Natural killer cell (primary cell): ENCODE data around the gene PTCD1. TPM values are rescaled to one million over a fixed set of nuclear protein-coding genes. Genes with fewer than 3 reads are reported as not detected.

Experiments
- ATAC-seq, 3 donors: fragments of 150-1000 bp in 2 of 3; fragments of 200-7000 bp in 1 of 3; cut with Tn5 transposase; 1 replicate in 1 of 3; 2 replicates in 2 of 3; pipeline ENCODE4 v1.10.0; 2021; ENCODE audit warnings: mild to moderate bottlenecking in 2 of 3, moderate library complexity in 2 of 3
- DNase-seq, 2 donors: peaks; one replicate each; pipeline versions ENCODE4 v3.0.0 to v3.0.0-alpha.2; 2013 to 2021; ENCODE audit warnings: mixed read lengths in 1 of 2
- H3K27ac ChIP-seq: one replicate; pipeline ENCODE4 v1.5.1; 2013; ENCODE audit warnings: mild to moderate bottlenecking, low read length
- H3K27me3 ChIP-seq: one replicate; pipeline ENCODE4 v1.6.1; 2013; ENCODE audit warnings: low read length; ENCODE audit not compliant: control insufficient read depth, insufficient read depth
- H3K36me3 ChIP-seq: one replicate; pipeline ENCODE4 v1.6.1; 2013; ENCODE audit warnings: low read length; ENCODE audit not compliant: control insufficient read depth, insufficient read depth
- H3K4me1 ChIP-seq: one replicate; pipeline ENCODE4 v1.6.1; 2013; ENCODE audit warnings: low read length; ENCODE audit not compliant: control insufficient read depth, insufficient read depth
- H3K4me3 ChIP-seq: one replicate; pipeline ENCODE4 v1.5.1; 2013; ENCODE audit warnings: low read length
- H3K9me3 ChIP-seq: one replicate; pipeline ENCODE4 v1.6.1; 2013; ENCODE audit warnings: low read length; ENCODE audit not compliant: control insufficient read depth, insufficient read depth
- H3K27ac Mint-ChIP-seq, 2 donors: one replicate each; pipeline ENCODE4 v1.8.0; 2022; ENCODE audit warnings: mild to moderate bottlenecking in 2 of 2, mixed read lengths in 2 of 2, moderate library complexity in 1 of 2
- H3K27me3 Mint-ChIP-seq, 2 donors: one replicate each; pipeline ENCODE4 v1.8.0; 2022; ENCODE audit warnings: low read depth in 2 of 2, mixed read lengths in 2 of 2
- H3K36me3 Mint-ChIP-seq: one replicate; pipeline ENCODE4 v1.8.0; 2022; ENCODE audit warnings: mixed read lengths
- H3K4me1 Mint-ChIP-seq, 2 donors: one replicate each; pipeline ENCODE4 v1.8.0; 2022; ENCODE audit warnings: mixed read lengths in 2 of 2
- H3K4me3 Mint-ChIP-seq: one replicate; pipeline ENCODE4 v1.8.0; 2022; ENCODE audit warnings: mild to moderate bottlenecking, moderate library complexity, mixed read lengths
- H3K9me3 Mint-ChIP-seq, 2 donors: one replicate each; pipeline ENCODE4 v1.8.0; 2022; ENCODE audit warnings: mixed read lengths in 2 of 2
- CTCF ChIP-seq: fragments of 200-600 bp; IDR thresholded peaks from one replicate; pipeline ENCODE4 v1.8.0; 2022; ENCODE audit warnings: antibody characterized with exemption
- WGBS: methylation state at CpG from one replicate; pipeline ENCODE4 v1.1.7; 2013; ENCODE audit warnings: missing lambda C conversion rate; ENCODE audit not compliant: insufficient coverage; 5-methylcytosine and 5-hydroxymethylcytosine counted together
- intact Hi-C: fragments of 100-400 bp; cut with micrococcal nuclease; formaldehyde crosslinking; loops from one replicate; pipeline ENCODE4 v1.14.2; 2022
- total RNA-seq, 4 donors: library from RNA; stranded (reverse); fragments of 120-200 nt in 1 of 4; gene quantifications; one replicate each; pipeline versions ENCODE4 v1.2.3 to v1.2.4, GENCODE V29; 2013 to 2022

The PTCD1 gene, protein sequence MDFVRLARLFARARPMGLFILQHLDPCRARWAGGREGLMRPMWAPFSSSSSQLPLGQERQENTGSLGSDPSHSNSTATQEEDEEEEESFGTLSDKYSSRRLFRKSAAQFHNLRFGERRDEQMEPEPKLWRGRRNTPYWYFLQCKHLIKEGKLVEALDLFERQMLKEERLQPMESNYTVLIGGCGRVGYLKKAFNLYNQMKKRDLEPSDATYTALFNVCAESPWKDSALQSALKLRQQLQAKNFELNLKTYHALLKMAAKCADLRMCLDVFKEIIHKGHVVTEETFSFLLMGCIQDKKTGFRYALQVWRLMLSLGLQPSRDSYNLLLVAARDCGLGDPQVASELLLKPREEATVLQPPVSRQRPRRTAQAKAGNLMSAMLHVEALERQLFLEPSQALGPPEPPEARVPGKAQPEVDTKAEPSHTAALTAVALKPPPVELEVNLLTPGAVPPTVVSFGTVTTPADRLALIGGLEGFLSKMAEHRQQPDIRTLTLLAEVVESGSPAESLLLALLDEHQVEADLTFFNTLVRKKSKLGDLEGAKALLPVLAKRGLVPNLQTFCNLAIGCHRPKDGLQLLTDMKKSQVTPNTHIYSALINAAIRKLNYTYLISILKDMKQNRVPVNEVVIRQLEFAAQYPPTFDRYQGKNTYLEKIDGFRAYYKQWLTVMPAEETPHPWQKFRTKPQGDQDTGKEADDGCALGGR
- total RNA-seq = 1 to 10 TPM; 5.3 to 6.6 (median 6.4) TPM
- total RNA-seq (2013) = 4.7 TPM

- Histone ChIP-seq H3K27me3 (no peaks in the 10 kb centered on the region), H3K4me1 (peaks cover 24% of the 10 kb centered on the region), H3K4me3 (peak within 1 kb of the TSS; percentile 61), H3K36me3 (peaks cover 5% of the 10 kb centered on the region), H3K9me3 (no peaks in the 10 kb centered on the region), H3K27ac (peak within 1 kb of the TSS; percentile 68)
- Mint-ChIP-seq H3K4me1 (peaks cover 18 to 33% of the 10 kb centered on the region in 2 donors), H3K27me3 (no peaks in the 10 kb centered on the region), H3K4me3 (peak within 1 kb of the TSS; percentile 95), H3K27ac (peak within 1 kb of the TSS; percentile 85 to 97), H3K9me3 (no peaks in the 10 kb centered on the region), H3K36me3 (no peaks in the 10 kb centered on the region)
- TF ChIP-seq CTCF = no peak
- WGBS = under 1% methylated on average over 89 of the region's 89 CpGs
- ATAC-seq (peak; percentile 89 to 94 (median 93)), DNase-seq (peak; percentile 80 to 93)
- intact Hi-C loops = no loop called here
Measured at GRCh38 chr7:99438573-99439480, at the start of gene PTCD1, which contains the start of gene CPSF4. PTCD1 (minus strand) TSS chr7:99438798; CDS start chr7:99435242, 3,556 bp downstream. CPSF4 (plus strand) TSS chr7:99438943; CDS start chr7:99439083, 140 bp downstream.

GRCh38 chr7:99485094-99485493, 46.5 kb upstream of the PTCD1 start:
- no peak for TF ChIP-seq CTCF
- Mint-ChIP-seq H3K4me3 (no peak overlapping the region), H3K9me3 (no peaks in the 10 kb centered on the region), H3K36me3 (no peaks in the 10 kb centered on the region), H3K4me1 (peaks cover 0 to 5% of the 10 kb centered on the region in 2 donors), H3K27me3 (no peaks in the 10 kb centered on the region), H3K27ac (no peak overlapping the region)
- no peak overlapping the region for H3K27ac ChIP-seq
- ATAC-seq (no peak), DNase-seq (no peak)
- no peaks in the 10 kb centered on the region for H3K27me3 ChIP-seq
- 96% methylated on average over 5 of the region's 5 CpGs for WGBS
- H3K4me1 ChIP-seq = no peaks in the 10 kb centered on the region
- H3K9me3 ChIP-seq = no peaks in the 10 kb centered on the region
- H3K4me3 ChIP-seq = no peak overlapping the region
- peaks cover 23% of the 10 kb centered on the region for H3K36me3 ChIP-seq
- intact Hi-C loops = no loop called here

DNA sequence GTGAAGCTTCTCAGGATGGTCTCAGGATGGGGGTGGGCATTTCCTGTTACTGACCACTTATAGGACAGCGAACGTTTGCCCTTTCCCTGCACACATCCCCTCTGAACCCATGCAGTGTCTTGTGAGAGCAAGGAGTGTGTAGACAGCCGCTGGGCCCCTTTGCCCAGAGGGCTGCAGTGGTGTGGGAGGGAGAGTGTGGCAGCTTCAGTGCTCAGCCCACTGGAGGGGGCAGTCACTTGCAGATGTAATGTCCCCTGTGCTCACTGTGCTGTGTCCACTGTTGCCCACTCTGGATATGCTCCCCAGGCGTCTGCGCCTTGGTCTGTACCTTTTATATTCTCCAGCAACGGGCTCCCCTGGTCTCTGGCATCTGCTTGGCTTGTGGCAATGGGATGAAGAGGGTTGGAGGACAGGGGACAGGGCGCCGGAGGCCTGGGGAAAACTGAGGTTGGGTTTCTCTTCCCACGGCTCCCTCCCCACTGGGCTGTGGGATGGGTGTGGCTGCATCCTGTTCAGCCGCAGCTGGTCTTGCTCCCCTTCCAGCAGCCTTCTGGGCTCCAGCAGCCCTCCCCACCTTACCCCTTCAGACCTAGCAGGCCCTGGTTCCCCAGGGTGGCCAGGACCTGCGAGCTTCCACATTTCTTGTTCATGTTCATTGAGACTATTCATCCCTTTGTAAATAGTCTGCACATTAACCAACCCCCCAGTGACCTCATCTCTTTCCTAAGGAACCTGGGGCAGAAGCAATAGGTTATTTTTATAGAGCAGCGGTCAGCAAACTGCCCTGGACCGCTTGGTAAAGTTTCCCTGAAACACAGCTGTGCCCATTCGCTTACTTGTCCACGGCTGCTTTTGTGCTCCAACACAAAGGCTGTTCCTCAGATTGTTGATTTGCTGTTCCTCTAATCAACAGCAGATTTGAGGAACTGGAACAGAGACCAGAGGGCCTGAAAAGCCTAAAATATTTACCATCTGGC, 40.2 kb upstream of the PTCD1 start:
- H3K36me3 Mint-ChIP-seq = no peaks in the 10 kb centered on the region
- H3K9me3 ChIP-seq = no peaks in the 10 kb centered on the region
- no peak for TF ChIP-seq CTCF
- H3K4me1 Mint-ChIP-seq = peaks cover 18 to 22% of the 10 kb centered on the region in 2 donors
- H3K36me3 ChIP-seq = peaks cover 9% of the 10 kb centered on the region
- H3K27me3 Mint-ChIP-seq = no peaks in the 10 kb centered on the region
- H3K9me3 Mint-ChIP-seq = no peaks in the 10 kb centered on the region
- H3K27ac ChIP-seq = peak overlapping the region; percentile 19
- ATAC-seq (peak in 1 of 3 donors; percentile 24), DNase-seq (no peak)
- 65% methylated on average over 13 of the region's 15 CpGs for WGBS
- no peak overlapping the region for H3K4me3 ChIP-seq
- H3K27ac Mint-ChIP-seq = peak overlapping the region; percentile 49 to 86
- H3K4me1 ChIP-seq = peaks cover 17% of the 10 kb centered on the region
- intact Hi-C loops = no loop called here
- H3K4me3 Mint-ChIP-seq = peak overlapping the region; percentile 25
- no peaks in the 10 kb centered on the region for H3K27me3 ChIP-seq
